ENCODE data around the gene LDB1.

The LDB1 gene

GRCh38 chr10:102139281-102140110 is 19.3 kb upstream of the LDB1 start:
- in situ Hi-C loops (cut with MboI; ENCODE audit: low sequenced_read_pairs), result no loop called here

DNA sequence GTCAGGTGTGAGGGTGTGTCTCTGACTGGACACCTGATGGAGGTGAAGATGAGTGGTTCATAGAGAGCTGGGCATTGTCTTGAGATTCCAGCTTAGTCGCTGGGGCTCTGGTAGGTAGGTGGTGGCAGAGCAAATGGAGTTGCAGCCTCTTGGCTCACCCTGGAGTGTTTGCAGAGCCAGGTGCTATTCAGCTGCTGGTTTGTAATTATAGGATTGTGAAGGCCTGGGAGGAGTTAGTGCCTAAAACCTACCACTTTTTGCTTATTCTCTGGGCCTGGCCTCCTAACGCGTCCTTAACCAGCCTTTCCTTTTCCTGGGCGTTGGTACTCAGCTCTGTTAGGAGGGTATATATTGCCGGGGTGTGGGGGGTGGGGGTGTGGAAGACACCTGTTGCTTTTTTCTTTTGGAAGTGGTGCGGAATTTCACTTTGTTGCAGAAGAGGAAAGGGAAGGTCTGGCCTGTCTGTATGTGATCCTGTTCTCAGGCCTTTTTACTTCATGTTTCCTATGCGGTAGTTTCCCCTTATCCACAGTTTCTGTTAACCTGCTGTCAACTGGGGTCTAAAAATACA is 15.9 kb upstream of the LDB1 start:
- in situ Hi-C loops (cut with MboI; ENCODE audit: low sequenced_read_pairs), result no loop called here

DNA sequence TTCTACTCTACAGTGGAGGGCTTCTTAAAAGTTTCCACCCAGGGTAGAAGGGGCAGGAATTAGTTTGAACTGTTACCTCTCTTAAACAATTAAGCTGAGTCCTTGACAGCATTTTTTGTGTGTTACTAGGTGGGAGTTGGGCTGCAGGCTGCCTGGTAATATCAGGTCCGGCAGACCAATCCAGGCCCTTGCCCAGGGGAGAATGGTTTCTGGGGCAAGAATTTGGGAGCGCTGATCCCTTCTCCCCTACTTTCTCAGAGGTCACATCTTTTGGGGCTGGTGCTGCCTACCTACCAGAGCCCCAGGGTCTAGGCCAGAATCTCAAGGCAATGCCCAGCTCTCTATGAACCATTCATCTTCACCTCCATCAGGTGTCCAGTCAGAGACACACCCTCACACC is 14.2 kb upstream of the LDB1 start:
- in situ Hi-C loops (cut with MboI; ENCODE audit: low sequenced_read_pairs), result no loop called here

DNA sequence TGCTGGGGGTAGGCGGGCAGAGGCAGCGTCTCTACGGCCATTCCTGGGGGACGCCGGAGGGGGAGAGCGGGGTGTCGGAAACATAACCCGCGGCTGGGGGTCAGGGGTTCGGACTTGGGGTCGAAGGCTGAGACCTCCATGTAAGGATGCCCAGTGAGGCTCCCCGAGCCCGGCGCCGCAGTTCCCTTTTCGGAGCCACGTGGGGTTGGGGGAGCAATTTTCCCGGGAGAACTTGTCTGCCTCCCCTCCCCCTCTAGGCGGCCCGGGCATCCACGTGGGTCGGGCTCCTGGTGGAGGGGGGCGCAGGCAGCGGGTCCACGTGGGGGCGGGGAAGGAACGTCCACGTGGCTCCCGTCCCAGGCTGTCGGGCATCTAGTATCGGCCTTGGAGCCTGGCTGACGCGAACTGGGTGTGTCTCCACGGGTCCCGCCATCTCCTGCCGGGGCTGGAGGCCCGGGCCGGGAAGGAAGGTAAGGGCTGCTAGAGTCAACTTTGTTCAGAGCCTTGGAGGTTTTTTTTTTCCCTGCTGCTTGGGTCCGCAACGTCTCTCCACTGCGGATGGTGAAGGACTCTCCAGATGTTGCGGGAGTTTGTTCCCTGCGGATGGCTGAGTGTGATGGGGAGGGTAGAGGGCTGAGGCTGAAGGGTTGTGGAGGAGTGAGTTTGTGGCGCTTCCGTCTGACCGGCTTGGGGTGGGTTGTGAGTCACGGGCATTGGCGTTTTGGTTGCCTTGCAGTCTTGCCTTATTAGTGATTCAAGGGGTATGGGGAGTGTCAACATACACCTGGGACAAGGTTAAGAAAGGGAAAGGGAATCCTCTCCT is 13.4 kb upstream of the LDB1 start:
- in situ Hi-C loops (cut with MboI; ENCODE audit: low sequenced_read_pairs), result no loop called here

DNA sequence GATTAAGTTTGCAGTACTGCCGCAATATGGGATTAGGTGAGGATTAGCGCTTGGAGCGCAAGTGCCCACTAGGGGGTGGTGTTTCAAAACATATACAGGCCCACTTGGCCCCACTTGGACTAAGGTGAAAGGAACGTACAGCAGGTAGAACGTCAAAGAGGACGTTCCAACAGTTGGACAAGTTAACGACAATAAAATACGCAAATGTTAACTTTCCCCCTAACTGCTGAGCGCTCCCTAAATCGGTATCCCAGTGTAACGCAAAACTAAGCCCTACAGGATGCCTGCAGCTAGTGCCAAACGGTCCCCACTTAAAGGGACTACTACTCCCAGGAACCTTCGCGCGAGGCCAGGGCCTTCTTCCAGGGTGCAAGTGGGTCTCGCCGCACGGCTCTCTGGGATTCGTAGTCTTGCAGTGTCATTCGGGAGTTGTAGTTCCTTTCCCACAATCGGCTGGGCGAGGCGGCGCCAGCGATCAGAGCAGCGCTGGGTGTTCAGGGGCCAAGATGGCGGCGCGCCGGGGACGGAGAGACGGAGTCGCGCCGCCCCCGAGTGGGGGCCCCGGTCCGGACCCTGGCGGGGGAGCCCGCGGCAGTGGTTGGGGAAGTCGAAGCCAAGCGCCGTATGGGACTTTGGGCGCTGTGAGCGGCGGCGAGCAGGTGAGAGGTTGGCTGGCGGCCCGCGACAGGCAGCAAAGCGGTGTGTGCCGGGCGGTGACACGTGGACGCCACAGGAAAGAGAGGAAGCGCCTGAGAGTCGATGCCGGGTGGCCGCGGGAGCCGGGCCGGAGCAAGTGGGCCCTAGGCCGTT is 12.6 kb upstream of the LDB1 start, which contains the start of gene PPRC1:
TSS of gene PPRC1 (plus strand) at position 478 of the 810 bp plus-strand sequence. CDS start at position 507, 29 bp downstream.
- in situ Hi-C loops (cut with MboI; ENCODE audit: low sequenced_read_pairs), result no loop called here

DNA sequence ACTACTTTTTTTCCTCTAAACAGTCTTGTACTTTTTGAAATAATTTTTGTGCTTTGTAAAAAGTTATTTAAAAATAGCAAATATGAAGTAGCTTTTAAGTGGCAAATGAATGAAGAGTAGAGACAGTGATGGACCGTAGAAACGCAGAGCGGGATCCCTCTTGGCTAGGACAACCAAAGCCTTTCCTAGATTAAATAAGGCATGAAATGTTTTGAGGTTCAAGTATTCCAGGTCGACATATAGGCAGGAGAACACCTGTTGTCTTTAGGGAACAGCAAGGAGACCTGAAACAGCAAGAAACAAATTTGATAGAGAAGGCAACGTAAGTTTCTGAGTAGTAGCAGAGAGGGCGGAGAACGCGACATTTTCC is 12.0 kb upstream of the LDB1 start:
- in situ Hi-C loops (cut with MboI; ENCODE audit: low sequenced_read_pairs), result no loop called here

DNA sequence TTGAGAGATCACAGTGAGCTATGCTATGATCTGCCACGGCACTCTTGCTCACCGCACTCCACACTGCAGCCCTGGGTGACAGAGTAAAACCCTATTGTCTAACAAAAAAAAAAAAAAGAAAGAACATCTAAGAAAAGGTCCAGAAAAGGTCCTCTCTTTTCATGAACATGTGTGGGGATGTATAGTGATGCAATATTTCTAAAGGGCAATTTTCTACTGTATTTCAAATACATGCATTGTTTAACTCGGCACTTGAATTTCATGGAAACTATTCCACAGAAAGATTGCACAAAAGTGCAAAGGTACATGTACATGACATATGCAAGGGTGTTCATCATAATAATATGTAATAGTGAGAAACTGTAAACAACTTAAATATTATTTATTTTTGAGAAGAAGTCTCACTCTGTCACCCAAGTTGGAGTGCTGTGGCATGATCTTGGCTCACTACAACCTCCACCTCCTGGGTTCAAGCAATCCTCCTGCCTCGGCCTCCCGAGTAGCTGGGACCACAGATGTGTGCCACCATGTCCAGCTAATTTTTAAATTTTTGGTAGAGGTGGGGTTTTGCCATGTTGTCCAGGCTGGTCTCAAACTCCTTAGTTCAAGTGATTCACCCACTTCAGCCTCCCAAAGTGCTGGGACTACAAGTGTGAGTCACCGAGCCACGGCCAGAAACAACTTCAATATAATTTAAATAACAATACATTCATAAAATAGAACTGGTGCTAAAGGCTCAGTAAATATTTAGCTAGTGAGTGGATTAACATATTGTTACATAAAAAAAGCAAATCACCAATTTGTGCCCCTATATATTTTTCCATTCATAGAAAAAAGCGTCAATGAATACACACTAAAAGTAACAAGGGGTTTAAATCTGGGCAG is 11.4 kb upstream of the LDB1 start:
- in situ Hi-C loops (cut with MboI; ENCODE audit: low sequenced_read_pairs), result no loop called here

DNA sequence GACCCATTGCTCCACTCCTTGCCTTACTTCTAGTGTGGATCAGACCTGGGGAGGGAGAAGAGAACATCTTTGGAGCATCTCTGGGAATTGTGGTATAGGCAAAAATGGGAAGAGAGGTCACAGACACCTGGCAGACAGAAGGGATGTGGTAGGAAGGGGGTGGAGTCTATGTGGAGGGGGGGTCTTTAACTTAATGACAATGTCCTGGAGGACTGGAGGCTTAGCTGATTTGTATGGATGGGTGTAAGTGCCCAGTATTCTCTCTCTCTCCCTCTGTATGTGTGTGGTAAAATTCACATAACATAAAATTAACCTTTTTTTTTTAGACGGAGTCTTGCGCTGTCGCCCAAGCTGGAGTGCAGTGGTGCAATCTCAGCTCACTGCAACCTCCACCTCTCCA is 3.1 kb upstream of the LDB1 start:
- in situ Hi-C loops (cut with MboI; ENCODE audit: low sequenced_read_pairs), result no loop called here

DNA sequence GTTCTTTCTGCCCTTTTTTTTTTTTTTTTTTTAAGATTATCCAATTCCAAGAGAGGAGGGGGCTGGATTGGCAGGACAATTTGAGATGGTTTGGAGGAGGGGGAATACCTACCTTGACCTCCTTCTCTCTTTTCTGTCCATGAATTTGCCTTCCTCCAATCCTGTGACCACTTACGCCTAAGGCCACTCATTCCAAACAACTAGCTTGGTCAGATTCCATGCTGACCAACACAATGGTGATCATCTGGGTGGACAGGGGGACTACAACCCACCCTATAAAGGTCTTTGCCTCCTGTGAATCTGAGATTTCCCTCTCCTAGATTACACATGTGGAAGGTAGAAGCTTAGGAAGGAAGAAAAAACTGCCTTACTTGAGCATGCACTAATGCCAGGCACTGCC is 2.3 kb upstream of the LDB1 start:
- in situ Hi-C loops (cut with MboI; ENCODE audit: low sequenced_read_pairs), result no loop called here

GRCh38 chr10:102121739-102122372 is 1.7 kb upstream of the LDB1 start:
- in situ Hi-C loops (cut with MboI; ENCODE audit: low sequenced_read_pairs), result no loop called here

DNA sequence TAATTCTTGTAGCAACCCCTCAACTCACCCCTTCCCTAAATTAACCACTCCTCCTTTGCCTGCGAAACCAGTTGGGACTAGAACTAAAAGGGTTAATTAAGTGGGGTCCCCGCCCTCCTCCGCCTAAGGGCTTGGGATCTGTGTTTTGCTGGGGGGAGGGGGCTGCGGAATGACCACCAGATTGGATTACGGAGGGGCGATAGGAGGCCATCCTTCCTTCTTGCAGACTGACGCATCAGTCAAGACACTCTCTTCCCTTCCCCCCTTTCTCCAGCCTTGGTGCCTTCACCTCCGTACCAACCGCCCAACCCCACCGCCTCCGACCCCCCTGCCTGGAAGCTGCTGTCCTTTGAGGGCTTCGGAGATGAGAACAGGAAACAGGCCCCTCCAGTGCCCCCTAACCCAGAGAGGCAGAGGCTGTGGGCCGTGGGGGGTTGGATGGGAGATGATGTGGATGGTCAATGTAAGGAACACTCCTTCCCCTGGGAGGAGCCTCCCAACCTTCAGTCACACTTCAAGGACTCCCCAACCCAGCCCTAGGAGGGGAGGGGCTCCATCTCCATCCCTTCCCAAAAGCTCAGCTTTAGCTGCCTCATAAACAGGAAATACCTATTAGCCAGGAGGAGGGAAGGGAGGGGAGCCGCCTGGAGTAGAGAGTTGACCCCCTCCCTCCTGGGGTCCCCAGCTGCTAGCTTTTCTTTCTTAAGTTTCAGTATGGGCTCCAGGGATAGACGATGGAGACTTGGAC is 997 bp upstream of the LDB1 start:
- in situ Hi-C loops (cut with MboI; ENCODE audit: low sequenced_read_pairs), result no loop called here

DNA sequence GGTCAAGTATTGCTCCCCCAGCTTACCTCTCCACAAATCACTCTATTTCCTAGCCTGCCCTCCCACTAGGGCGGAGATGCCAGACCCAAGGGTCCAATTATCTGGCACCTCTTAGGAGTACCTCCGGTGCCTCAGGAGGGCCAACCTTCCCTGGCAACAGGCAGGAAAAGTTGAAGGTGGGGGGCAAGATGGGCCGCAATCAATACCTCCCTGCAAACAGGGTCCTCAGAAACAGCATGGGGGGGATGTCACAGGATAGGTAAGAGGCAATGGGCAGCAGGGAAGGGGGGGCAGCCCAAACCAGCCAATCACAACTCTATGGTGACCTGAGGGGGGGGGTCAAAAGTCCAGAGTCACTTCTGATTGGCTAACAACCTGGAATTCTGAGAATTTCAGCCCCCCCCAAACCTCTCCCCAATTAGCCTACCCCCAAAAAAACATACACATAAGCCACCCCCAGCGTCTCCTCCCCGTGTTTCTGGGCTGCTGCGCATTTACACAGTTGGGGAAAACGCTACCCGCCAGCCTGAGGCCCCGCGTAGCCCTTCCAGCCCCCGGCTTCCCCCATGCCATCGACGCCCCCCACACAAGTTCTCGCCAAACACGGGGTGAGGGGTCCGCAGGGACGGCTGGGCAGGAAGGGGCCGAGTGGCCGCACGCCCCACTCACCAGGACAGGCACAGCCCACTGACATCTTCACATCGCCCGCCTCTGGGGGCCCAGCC is 589 bp downstream of the LDB1 start:
- in situ Hi-C loops (cut with MboI; ENCODE audit: low sequenced_read_pairs), result no loop called here

GRCh38 chr10:102118867-102119266 is 1.3 kb downstream of the LDB1 start:
- in situ Hi-C loops (cut with MboI; ENCODE audit: low sequenced_read_pairs), result no loop called here

DNA sequence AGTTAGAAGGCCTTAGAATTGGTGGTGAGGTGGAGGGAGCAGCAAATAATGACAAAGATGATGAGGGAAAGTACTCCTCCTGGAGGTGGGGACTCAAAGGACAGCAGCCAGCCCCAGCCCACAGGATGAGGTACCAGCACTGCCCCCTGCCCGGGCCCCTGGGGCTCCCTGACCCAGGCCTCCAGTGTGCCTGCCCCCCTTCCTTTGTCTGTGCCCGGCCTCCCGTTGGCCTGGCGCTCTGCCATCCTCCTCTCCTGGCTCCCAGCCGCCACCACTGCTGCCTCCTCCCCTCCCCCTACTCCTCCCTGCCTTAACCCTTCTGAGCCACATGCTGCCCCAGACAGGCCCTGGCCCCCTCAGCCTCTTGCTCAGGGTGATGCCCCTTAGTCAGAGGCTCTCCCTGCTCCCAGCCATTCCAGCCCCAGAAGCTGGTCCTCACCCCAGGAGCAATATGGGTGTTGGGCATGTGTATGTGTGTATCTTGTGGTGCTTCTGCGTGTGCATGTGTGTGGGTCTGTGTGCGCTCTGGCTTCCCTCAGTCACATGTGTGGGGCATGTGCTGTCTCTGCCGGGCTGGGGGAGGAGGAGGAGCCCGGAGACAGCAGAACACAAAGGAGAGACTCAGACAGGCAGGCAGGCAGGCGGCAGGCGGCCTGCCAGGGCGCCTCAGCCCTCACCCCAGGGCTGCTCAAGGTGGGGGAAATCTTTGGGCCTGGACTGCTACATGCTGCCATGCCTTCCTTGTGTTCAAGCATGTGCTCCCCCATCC is 2.6 kb downstream of the LDB1 start:
- in situ Hi-C loops (cut with MboI; ENCODE audit: low sequenced_read_pairs), result no loop called here

DNA sequence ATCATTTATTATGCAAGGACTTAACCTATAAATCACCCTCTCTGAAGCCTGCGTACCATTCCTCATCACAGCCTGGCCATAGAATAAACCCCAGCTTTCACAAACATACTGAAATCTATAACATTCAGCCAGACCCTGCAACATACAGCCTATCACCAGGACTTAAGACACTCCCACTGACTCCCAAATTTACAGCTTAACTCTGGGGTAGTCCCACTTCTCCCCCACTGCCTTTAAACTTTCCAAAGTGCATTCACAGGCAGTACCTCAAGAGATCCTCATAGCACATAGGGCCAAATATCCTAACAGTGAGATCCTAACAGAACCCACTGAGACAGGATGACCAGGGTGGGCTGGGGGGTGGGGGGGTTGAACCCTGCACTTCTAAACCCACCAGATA is 3.5 kb downstream of the LDB1 start:
- in situ Hi-C loops (cut with MboI; ENCODE audit: low sequenced_read_pairs), result no loop called here

- in situ Hi-C loops (cut with MboI; ENCODE audit: low sequenced_read_pairs), result no loop called here
Measured at GRCh38 chr10:102115775-102116174, 4.4 kb downstream of the LDB1 start.

DNA sequence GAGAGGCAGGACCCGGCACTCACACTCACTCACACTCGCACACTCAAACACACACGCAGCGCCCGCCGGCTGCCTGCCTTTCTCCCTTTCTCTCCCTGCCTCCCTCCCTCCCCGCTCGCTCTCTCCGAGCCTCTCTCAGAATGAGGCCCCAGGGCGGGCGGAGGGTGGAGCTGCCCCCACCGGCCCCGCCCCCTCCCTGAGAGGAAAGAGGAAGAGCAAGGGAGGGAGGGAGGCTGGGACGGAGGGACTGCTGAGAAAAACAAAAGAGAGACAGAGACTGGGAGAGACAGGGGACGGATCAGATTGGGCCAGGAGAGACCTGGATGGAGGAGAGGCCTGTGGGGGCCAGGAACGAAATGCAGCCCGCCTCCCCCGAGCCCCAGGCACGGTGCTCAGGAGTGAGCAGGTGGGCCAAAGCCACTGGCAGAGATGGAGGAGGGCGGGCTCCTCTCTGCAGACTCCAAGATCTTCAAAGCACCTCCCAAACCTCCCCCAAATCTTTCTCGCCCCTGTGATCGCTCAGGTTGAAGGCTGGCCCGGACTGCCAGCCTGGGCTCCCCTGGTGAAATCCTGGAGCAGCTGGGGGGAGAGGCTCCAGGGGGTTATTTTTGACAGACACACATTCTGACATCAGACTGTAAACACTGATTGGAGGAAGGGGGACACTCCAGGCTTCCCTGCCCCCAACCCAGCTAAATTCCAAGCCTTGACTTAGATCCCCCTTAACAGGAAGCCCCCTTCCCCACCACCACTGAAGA is 5.1 kb downstream of the LDB1 start:
- in situ Hi-C loops (cut with MboI; ENCODE audit: low sequenced_read_pairs), result no loop called here

All from HL-60/S4 (cell line).